ENCODE data around the gene RBM23.

RBM23 gene

GRCh38 chr14:22897357-22897756 is 21.6 kb downstream of the RBM23 start:
- Histone ChIP-seq H3K9me3 (ENCODE audit: control insufficient read depth, insufficient read depth, low read length) (no peaks in the 10 kb centered on the region), H3K4me3 (ENCODE audit: low read depth, low read length) (no peak overlapping the region), H3K4me1 (ENCODE audit: control insufficient read depth, insufficient read depth, low read length) (peaks cover 10% of the 10 kb centered on the region), H3K27ac (ENCODE audit: low read depth, low read length) (no peak overlapping the region), H3K36me3 (ENCODE audit: control insufficient read depth, insufficient read depth, low read length) (peaks cover 21% of the 10 kb centered on the region), H3K27me3 (ENCODE audit: control insufficient read depth, insufficient read depth, low read length) (peaks cover 40% of the 10 kb centered on the region), H3K9ac (ENCODE audit: low read depth, low read length) (no peak overlapping the region)

DNA sequence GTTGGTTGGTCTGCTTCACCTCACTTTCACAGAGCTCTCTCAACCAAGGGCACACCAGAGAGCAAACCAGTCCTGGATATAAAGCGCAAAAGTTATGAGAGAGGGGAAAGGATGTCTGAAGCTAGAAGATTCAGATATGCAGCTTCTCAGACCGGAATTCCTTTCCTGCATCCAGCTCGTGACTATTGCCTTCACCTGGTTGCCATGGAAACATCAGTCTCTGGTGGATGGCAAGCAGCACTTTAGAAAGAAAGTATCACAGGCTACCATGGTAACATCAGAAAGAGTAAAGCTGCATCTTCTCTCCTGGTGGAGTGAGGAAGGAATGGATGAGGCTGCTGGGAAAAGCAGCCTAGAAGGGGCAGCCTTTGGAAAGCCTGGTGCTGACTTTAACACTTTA is 22.2 kb downstream of the RBM23 start:
- no peaks in the 10 kb centered on the region for H3K9me3 ChIP-seq (ENCODE audit: control insufficient read depth, insufficient read depth, low read length)
- peaks cover 10% of the 10 kb centered on the region for H3K4me1 ChIP-seq (ENCODE audit: control insufficient read depth, insufficient read depth, low read length)
- peaks cover 40% of the 10 kb centered on the region for H3K27me3 ChIP-seq (ENCODE audit: control insufficient read depth, insufficient read depth, low read length)
- H3K4me3 ChIP-seq (ENCODE audit: low read depth, low read length): no peak overlapping the region
- H3K36me3 ChIP-seq (ENCODE audit: control insufficient read depth, insufficient read depth, low read length): peaks cover 15% of the 10 kb centered on the region
- H3K9ac ChIP-seq (ENCODE audit: low read depth, low read length): no peak overlapping the region
- no peak overlapping the region for H3K27ac ChIP-seq (ENCODE audit: low read depth, low read length)

- Histone ChIP-seq H3K4me3 (ENCODE audit: low read depth, low read length) (no peak overlapping the region), H3K36me3 (ENCODE audit: control insufficient read depth, insufficient read depth, low read length) (peaks cover 11% of the 10 kb centered on the region), H3K9me3 (ENCODE audit: control insufficient read depth, insufficient read depth, low read length) (no peaks in the 10 kb centered on the region), H3K27ac (ENCODE audit: low read depth, low read length) (no peak overlapping the region), H3K4me1 (ENCODE audit: control insufficient read depth, insufficient read depth, low read length) (peaks cover 10% of the 10 kb centered on the region), H3K27me3 (ENCODE audit: control insufficient read depth, insufficient read depth, low read length) (peaks cover 40% of the 10 kb centered on the region), H3K9ac (ENCODE audit: low read depth, low read length) (no peak overlapping the region)
Observed at GRCh38 chr14:22896356-22896755, 22.6 kb downstream of the RBM23 start.

- H3K27me3 ChIP-seq (ENCODE audit: control insufficient read depth, insufficient read depth, low read length): peaks cover 40% of the 10 kb centered on the region
- peaks cover 1% of the 10 kb centered on the region; the same call in 1 of the 2 replicates for H3K36me3 ChIP-seq (ENCODE audit: control insufficient read depth, insufficient read depth, low read length)
- no peak overlapping the region for H3K9ac ChIP-seq (ENCODE audit: low read depth, low read length)
Observed at GRCh38 chr14:22895402-22895801, 23.5 kb downstream of the RBM23 start.

GRCh38 chr14:22893706-22894105 is 25.2 kb downstream of the RBM23 start:
- Histone ChIP-seq H3K27ac (ENCODE audit: low read depth, low read length) (no peak overlapping the region), H3K27me3 (ENCODE audit: control insufficient read depth, insufficient read depth, low read length) (peaks cover 35% of the 10 kb centered on the region), H3K36me3 (ENCODE audit: control insufficient read depth, insufficient read depth, low read length) (no peaks in the 10 kb centered on the region), H3K9ac (ENCODE audit: low read depth, low read length) (no peak overlapping the region), H3K4me3 (ENCODE audit: low read depth, low read length) (no peak overlapping the region), H3K9me3 (ENCODE audit: control insufficient read depth, insufficient read depth, low read length) (no peaks in the 10 kb centered on the region), H3K4me1 (ENCODE audit: control insufficient read depth, insufficient read depth, low read length) (no peaks in the 10 kb centered on the region)

More at GRCh38 chr14:22895402-22895801, 23.5 kb downstream of the RBM23 start:
- Histone ChIP-seq H3K9me3 (ENCODE audit: control insufficient read depth, insufficient read depth, low read length) (no peaks in the 10 kb centered on the region), H3K27ac (ENCODE audit: low read depth, low read length) (no peak overlapping the region), H3K4me1 (ENCODE audit: control insufficient read depth, insufficient read depth, low read length) (peaks cover 10% of the 10 kb centered on the region), H3K4me3 (ENCODE audit: low read depth, low read length) (no peak overlapping the region)

DNA sequence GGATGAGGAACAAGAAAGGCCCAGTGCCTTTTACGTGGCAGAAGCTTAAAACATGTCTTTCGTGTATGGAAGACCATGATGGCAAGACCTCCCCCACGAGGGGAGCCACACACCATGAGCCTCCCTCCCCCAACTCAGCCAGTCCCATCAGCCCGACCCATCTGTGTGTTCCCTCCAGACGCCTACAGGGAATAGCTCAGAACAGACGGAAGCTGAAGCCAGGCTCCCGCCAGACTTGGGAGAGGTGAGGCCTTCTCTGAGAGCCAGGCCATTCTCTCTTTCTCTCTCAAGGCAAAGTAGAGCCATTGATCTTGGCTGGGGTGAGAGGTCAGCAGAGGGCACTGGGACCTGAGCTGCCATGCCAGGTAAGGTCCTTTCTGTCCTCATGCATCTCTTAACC is 26.5 kb downstream of the RBM23 start:
- H3K36me3 ChIP-seq (ENCODE audit: control insufficient read depth, insufficient read depth, low read length): no peaks in the 10 kb centered on the region
- peaks cover 23% of the 10 kb centered on the region for H3K27me3 ChIP-seq (ENCODE audit: control insufficient read depth, insufficient read depth, low read length)
- no peaks in the 10 kb centered on the region for H3K4me1 ChIP-seq (ENCODE audit: control insufficient read depth, insufficient read depth, low read length)
- H3K27ac ChIP-seq (ENCODE audit: low read depth, low read length): no peak overlapping the region
- no peaks in the 10 kb centered on the region for H3K9me3 ChIP-seq (ENCODE audit: control insufficient read depth, insufficient read depth, low read length)
- no peak overlapping the region for H3K9ac ChIP-seq (ENCODE audit: low read depth, low read length)
- H3K4me3 ChIP-seq (ENCODE audit: low read depth, low read length): no peak overlapping the region

DNA sequence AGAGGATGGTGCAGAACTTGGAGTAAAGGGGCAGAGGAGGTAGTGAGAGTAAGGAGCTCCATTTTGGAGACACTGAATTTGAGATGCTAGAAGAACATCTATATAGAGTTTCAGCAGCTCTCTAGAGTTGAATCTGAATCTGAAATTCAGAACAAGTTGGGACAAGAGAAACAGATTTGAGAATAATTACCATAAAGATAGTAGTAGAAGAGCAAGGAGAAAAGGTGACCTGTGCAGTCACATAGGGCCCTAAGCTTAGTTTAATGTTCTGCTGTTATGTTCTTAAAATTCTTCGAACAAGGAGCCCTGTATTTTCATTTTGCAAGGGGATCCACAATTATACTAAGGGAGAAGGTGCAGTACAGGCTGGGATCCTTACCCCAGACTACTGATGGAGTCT is 28.5 kb downstream of the RBM23 start:
- Histone ChIP-seq H3K9ac (ENCODE audit: low read depth, low read length) (no peak overlapping the region), H3K27me3 (ENCODE audit: control insufficient read depth, insufficient read depth, low read length) (peaks cover 14% of the 10 kb centered on the region), H3K27ac (ENCODE audit: low read depth, low read length) (no peak overlapping the region), H3K9me3 (ENCODE audit: control insufficient read depth, insufficient read depth, low read length) (no peaks in the 10 kb centered on the region), H3K4me3 (ENCODE audit: low read depth, low read length) (no peak overlapping the region), H3K4me1 (ENCODE audit: control insufficient read depth, insufficient read depth, low read length) (peaks cover 6% of the 10 kb centered on the region), H3K36me3 (ENCODE audit: control insufficient read depth, insufficient read depth, low read length) (no peaks in the 10 kb centered on the region)

GRCh38 chr14:22888662-22889061 is 30.3 kb downstream of the RBM23 start:
- Histone ChIP-seq H3K27me3 (ENCODE audit: control insufficient read depth, insufficient read depth, low read length) (peaks cover 25% of the 10 kb centered on the region), H3K4me1 (ENCODE audit: control insufficient read depth, insufficient read depth, low read length) (peaks cover 8% of the 10 kb centered on the region), H3K36me3 (ENCODE audit: control insufficient read depth, insufficient read depth, low read length) (no peaks in the 10 kb centered on the region), H3K9me3 (ENCODE audit: control insufficient read depth, insufficient read depth, low read length) (no peaks in the 10 kb centered on the region), H3K9ac (ENCODE audit: low read depth, low read length) (no peak overlapping the region), H3K4me3 (ENCODE audit: low read depth, low read length) (no peak overlapping the region), H3K27ac (ENCODE audit: low read depth, low read length) (no peak overlapping the region)

DNA sequence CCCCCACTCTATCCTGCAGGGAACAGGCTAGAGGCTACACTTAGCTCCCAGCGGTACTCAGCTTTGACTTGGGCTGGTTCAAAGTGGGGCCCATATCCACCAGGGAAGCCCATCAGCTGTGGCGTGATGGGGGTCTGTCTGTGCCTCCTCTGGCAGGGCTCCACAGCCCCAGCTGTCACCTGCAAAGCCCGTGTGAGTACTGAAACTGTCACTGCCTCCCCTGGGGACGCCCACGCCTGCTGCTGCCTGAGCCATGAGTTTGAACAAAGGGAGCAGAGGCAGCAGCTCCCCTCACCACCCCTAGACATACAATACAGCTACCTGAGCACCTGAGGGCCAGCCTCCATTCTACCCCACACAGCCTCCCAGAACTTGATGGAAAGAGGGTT is 31.0 kb downstream of the RBM23 start:
- no peaks in the 10 kb centered on the region for H3K9me3 ChIP-seq (ENCODE audit: control insufficient read depth, insufficient read depth, low read length)
- H3K27ac ChIP-seq (ENCODE audit: low read depth, low read length): no peak overlapping the region
- H3K36me3 ChIP-seq (ENCODE audit: control insufficient read depth, insufficient read depth, low read length): no peaks in the 10 kb centered on the region
- no peak overlapping the region for H3K4me3 ChIP-seq (ENCODE audit: low read depth, low read length)
- no peak overlapping the region for H3K9ac ChIP-seq (ENCODE audit: low read depth, low read length)
- H3K27me3 ChIP-seq (ENCODE audit: control insufficient read depth, insufficient read depth, low read length): peaks cover 25% of the 10 kb centered on the region
- peaks cover 14% of the 10 kb centered on the region for H3K4me1 ChIP-seq (ENCODE audit: control insufficient read depth, insufficient read depth, low read length)

DNA sequence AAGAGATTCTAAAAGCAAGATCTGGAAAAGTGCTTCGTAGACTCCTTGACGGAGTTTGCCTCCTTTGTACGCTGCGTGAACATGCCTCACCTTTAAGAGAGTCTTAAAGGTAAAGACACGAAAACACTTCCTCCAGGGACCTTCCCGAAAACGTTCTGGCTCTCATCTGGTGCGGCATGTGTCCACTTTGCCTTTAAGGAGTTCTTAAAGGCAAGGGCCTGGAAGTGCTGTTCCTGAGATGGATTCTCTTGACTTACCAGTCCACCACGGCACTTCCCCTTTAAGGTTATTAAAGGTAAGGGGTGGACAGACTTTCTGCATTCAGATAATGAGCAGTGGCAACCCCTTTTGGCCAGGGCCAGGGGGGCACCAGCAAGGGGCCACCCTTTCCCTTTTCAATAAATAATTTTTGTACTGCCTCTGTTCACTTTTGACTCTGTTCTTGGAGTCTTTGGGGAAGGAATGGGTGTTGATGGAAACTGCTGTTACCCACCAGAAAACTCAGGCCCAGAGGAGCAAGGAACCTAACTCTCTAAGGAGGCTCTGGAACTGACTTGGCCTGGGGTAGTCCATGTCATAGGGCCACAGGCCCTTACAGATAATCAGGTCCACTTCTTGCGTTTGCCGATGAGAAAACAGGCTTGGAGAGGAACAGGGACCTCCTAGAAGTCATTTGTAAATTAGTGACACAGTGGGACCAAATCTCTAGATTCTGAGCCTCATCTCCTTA is 31.5 kb downstream of the RBM23 start:
- Histone ChIP-seq H3K9ac (ENCODE audit: low read depth, low read length) (peak overlapping the region; percentile 44; the same call in 1 of the 2 replicates), H3K36me3 (ENCODE audit: control insufficient read depth, insufficient read depth, low read length) (no peaks in the 10 kb centered on the region), H3K27ac (ENCODE audit: low read depth, low read length) (peak overlapping the region; percentile 84), H3K4me3 (ENCODE audit: low read depth, low read length) (peak overlapping the region; percentile 72), H3K27me3 (ENCODE audit: control insufficient read depth, insufficient read depth, low read length) (peaks cover 29% of the 10 kb centered on the region), H3K9me3 (ENCODE audit: control insufficient read depth, insufficient read depth, low read length) (no peaks in the 10 kb centered on the region), H3K4me1 (ENCODE audit: control insufficient read depth, insufficient read depth, low read length) (peaks cover 18% of the 10 kb centered on the region)

GRCh38 chr14:22886500-22887259 is 32.3 kb downstream of the RBM23 start:
- Histone ChIP-seq H3K36me3 (ENCODE audit: control insufficient read depth, insufficient read depth, low read length) (no peaks in the 10 kb centered on the region), H3K9ac (ENCODE audit: low read depth, low read length) (peak overlapping the region; percentile 60; the same call in 1 of the 2 replicates), H3K27ac (ENCODE audit: low read depth, low read length) (peak overlapping the region; percentile 84), H3K4me3 (ENCODE audit: low read depth, low read length) (peak overlapping the region; percentile 72), H3K4me1 (ENCODE audit: control insufficient read depth, insufficient read depth, low read length) (peaks cover 23% of the 10 kb centered on the region), H3K9me3 (ENCODE audit: control insufficient read depth, insufficient read depth, low read length) (no peaks in the 10 kb centered on the region), H3K27me3 (ENCODE audit: control insufficient read depth, insufficient read depth, low read length) (peaks cover 34% of the 10 kb centered on the region)

Measured in HUES48 (cell line).